Cardiac septum (tissue), 1 donor: ENCODE data around the gene FUT2. TPM values are rescaled to one million over a fixed set of nuclear protein-coding genes. Genes with fewer than 3 reads are reported as not detected.

Experiments used
- DNase-seq: peaks from one replicate; pipeline ENCODE4 v3.0.0-alpha.2; 2020; ENCODE audit warnings: low spot score
- intact Hi-C: fragments of 100-400 bp; cut with DNase I; formaldehyde crosslinking; loops from one replicate; pipeline ENCODE4 v1.14.0; 2022
- total RNA-seq: library from RNA; stranded (reverse); fragmentation: NEBNext Ultra II Directional; extraction: Animal tissue kit (Norgen Biotek cat#: 25700); gene quantifications from one replicate; pipeline ENCODE4 v1.2.1, GENCODE V29; 2021
- donor health status: DM: no; HTN: no; CAD: no.

Gene FUT2
- total RNA-seq, 1 donor from 2014 or later: not detected

- intact Hi-C loops: no loop called here
- no peak for DNase-seq
Measured at GRCh38 chr19:48719263-48720171, 23.7 kb downstream of the FUT2 start, which contains the start of gene MAMSTR. MAMSTR (minus strand) TSS chr19:48719725; CDS start chr19:48719031, 694 bp downstream.

GRCh38 chr19:48720251-48720612 is 24.5 kb downstream of the FUT2 start:
- intact Hi-C loops: no loop called here
- no peak for DNase-seq

- intact Hi-C loops: no loop called here
- peak; percentile 98 for DNase-seq
Measured at GRCh38 chr19:48720613-48721296, 25.0 kb downstream of the FUT2 start.

GRCh38 chr19:48722196-48722708 is 26.5 kb downstream of the FUT2 start:
- no peak for DNase-seq
- intact Hi-C loops: no loop called here

GRCh38 chr19:48724796-48725753 is 29.3 kb downstream of the FUT2 start:
- intact Hi-C loops: no loop called here
- no peak for DNase-seq

GRCh38 chr19:48726556-48726955 is 30.8 kb downstream of the FUT2 start:
- DNase-seq: no peak
- intact Hi-C loops: no loop called here

GRCh38 chr19:48728911-48729664 is 33.3 kb downstream of the FUT2 start:
- intact Hi-C loops: no loop called here
- DNase-seq: no peak

GRCh38 chr19:48731452-48731851 is 35.7 kb downstream of the FUT2 start:
- intact Hi-C loops: no loop called here
- no peak for DNase-seq

- intact Hi-C loops: no loop called here
- no peak for DNase-seq
Measured at GRCh38 chr19:48734625-48735024, 38.9 kb downstream of the FUT2 start.

- no peak for DNase-seq
- intact Hi-C loops: no loop called here
Measured at GRCh38 chr19:48735031-48735615, 39.4 kb downstream of the FUT2 start.

GRCh38 chr19:48737360-48737998 is 41.7 kb downstream of the FUT2 start:
- no peak for DNase-seq
- intact Hi-C loops: no loop called here

GRCh38 chr19:48738557-48739403 is 43.0 kb downstream of the FUT2 start:
- intact Hi-C loops: loop anchor here (2.0 kb wide), 1 partner anchor 64 kb away; no protein-coding TSS in a partner anchor
- DNase-seq: peak; percentile 96

GRCh38 chr19:48739404-48740163 is 43.8 kb downstream of the FUT2 start:
- intact Hi-C loops: loop anchor here (2.0 kb wide), 1 partner anchor 65 kb away; no protein-coding TSS in a partner anchor
- DNase-seq: no peak

GRCh38 chr19:48740164-48740972 is 44.6 kb downstream of the FUT2 start, which contains the start of gene RASIP1:
RASIP1 (minus strand) TSS chr19:48740610; CDS start chr19:48740282, 328 bp downstream.
- DNase-seq: no peak
- intact Hi-C loops: no loop called here
